HEK293 (cell line): ENCODE results near the gene NCOA7.

Experiments used
- ZBTB8A ChIP-seq: fragments of 450-650 bp; formaldehyde crosslinking; IDR thresholded peaks from 2 replicates; pipeline ENCODE4 v1.5.1; 2016; ENCODE audit warnings: missing biosample characterization, missing genetic modification characterization
- ZNF433 ChIP-seq: fragments of 450-650 bp; formaldehyde crosslinking; IDR thresholded peaks from 2 replicates; pipeline ENCODE4 v1.5.1; 2016; ENCODE audit warnings: missing biosample characterization, missing genetic modification characterization, low read depth
- ZNF776 ChIP-seq: fragments of 450-650 bp; formaldehyde crosslinking; IDR thresholded peaks from 2 replicates; pipeline ENCODE4 v1.5.0; 2017; ENCODE audit warnings: missing biosample characterization, missing genetic modification characterization, borderline replicate concordance
- ZNF837 ChIP-seq: fragments of 450-650 bp; formaldehyde crosslinking; IDR thresholded peaks from 2 replicates; pipeline ENCODE4 v1.5.1; 2016; ENCODE audit warnings: missing biosample characterization, missing genetic modification characterization
- TF ChIP-seq, protein P1 (sequence below): fragments of 450-650 bp; formaldehyde crosslinking; IDR thresholded peaks from 2 replicates; pipeline ENCODE4 v1.5.1; 2017; ENCODE audit warnings: missing biosample characterization, missing genetic modification characterization
- TF ChIP-seq, protein P2 (sequence below): fragments of 450-650 bp; formaldehyde crosslinking; IDR thresholded peaks from 2 replicates; pipeline ENCODE4 v1.5.1; 2017; ENCODE audit warnings: missing biosample characterization, missing genetic modification characterization
- TF ChIP-seq, protein P3 (sequence below): fragments of 450-650 bp; formaldehyde crosslinking; IDR thresholded peaks from 2 replicates; pipeline ENCODE4 v1.5.1; 2016; ENCODE audit warnings: missing biosample characterization, missing genetic modification characterization
- TF ChIP-seq, protein P4 (sequence below): fragments of 450-650 bp; formaldehyde crosslinking; IDR thresholded peaks from 2 replicates; pipeline ENCODE4 v1.5.1; 2016; ENCODE audit warnings: missing biosample characterization, missing genetic modification characterization

DNA sequence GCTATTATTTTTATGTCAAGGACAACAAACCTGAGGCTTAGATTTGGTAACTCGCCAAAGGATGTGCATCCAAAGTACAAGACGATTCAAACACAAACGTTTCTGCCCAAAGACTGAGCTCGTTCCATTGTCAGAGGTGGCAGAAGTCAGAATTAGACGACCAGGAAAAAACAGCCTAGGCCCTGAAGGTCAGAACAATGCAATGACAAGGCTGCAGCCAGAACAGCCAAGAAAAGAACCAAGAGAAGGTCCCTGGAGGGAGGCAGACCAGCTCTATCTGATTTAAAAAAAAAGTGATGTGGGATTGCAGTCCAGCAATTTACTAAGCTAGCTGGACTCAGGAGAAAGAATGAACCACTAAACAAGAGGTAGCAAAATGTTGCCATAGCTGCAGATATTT lies 54.2 kb downstream of the NCOA7 start:
- TF ChIP-seq ZNF433 (no peak), ZNF837 (tag by site-specific recombination) (no peak), ZBTB8A (no peak), ZNF776 (tag by site-specific recombination) (no peak)
- TF ChIP-seq, protein P1, sequence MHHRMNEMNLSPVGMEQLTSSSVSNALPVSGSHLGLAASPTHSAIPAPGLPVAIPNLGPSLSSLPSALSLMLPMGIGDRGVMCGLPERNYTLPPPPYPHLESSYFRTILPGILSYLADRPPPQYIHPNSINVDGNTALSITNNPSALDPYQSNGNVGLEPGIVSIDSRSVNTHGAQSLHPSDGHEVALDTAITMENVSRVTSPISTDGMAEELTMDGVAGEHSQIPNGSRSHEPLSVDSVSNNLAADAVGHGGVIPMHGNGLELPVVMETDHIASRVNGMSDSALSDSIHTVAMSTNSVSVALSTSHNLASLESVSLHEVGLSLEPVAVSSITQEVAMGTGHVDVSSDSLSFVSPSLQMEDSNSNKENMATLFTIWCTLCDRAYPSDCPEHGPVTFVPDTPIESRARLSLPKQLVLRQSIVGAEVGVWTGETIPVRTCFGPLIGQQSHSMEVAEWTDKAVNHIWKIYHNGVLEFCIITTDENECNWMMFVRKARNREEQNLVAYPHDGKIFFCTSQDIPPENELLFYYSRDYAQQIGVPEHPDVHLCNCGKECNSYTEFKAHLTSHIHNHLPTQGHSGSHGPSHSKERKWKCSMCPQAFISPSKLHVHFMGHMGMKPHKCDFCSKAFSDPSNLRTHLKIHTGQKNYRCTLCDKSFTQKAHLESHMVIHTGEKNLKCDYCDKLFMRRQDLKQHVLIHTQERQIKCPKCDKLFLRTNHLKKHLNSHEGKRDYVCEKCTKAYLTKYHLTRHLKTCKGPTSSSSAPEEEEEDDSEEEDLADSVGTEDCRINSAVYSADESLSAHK (tag by site-specific recombination): no peak
- TF ChIP-seq, protein P2, sequence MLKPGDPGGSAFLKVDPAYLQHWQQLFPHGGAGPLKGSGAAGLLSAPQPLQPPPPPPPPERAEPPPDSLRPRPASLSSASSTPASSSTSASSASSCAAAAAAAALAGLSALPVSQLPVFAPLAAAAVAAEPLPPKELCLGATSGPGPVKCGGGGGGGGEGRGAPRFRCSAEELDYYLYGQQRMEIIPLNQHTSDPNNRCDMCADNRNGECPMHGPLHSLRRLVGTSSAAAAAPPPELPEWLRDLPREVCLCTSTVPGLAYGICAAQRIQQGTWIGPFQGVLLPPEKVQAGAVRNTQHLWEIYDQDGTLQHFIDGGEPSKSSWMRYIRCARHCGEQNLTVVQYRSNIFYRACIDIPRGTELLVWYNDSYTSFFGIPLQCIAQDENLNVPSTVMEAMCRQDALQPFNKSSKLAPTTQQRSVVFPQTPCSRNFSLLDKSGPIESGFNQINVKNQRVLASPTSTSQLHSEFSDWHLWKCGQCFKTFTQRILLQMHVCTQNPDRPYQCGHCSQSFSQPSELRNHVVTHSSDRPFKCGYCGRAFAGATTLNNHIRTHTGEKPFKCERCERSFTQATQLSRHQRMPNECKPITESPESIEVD (tag by site-specific recombination): no peak
- TF ChIP-seq, protein P3, sequence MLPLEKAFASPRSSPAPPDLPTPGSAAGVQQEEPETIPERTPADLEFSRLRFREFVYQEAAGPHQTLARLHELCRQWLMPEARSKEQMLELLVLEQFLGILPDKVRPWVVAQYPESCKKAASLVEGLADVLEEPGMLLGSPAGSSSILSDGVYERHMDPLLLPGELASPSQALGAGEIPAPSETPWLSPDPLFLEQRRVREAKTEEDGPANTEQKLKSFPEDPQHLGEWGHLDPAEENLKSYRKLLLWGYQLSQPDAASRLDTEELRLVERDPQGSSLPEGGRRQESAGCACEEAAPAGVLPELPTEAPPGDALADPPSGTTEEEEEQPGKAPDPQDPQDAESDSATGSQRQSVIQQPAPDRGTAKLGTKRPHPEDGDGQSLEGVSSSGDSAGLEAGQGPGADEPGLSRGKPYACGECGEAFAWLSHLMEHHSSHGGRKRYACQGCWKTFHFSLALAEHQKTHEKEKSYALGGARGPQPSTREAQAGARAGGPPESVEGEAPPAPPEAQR: no peak
- TF ChIP-seq, protein P4, sequence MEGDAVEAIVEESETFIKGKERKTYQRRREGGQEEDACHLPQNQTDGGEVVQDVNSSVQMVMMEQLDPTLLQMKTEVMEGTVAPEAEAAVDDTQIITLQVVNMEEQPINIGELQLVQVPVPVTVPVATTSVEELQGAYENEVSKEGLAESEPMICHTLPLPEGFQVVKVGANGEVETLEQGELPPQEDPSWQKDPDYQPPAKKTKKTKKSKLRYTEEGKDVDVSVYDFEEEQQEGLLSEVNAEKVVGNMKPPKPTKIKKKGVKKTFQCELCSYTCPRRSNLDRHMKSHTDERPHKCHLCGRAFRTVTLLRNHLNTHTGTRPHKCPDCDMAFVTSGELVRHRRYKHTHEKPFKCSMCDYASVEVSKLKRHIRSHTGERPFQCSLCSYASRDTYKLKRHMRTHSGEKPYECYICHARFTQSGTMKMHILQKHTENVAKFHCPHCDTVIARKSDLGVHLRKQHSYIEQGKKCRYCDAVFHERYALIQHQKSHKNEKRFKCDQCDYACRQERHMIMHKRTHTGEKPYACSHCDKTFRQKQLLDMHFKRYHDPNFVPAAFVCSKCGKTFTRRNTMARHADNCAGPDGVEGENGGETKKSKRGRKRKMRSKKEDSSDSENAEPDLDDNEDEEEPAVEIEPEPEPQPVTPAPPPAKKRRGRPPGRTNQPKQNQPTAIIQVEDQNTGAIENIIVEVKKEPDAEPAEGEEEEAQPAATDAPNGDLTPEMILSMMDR (tag by site-specific recombination): no peak
